Measurements from ENCODE around the gene RAB3IL1.
"Not testable (repeated sequence)": the region's sequence is repeated elsewhere in the genome, so short reads cannot be mapped to it uniquely, and the experiment has no call there.

The RAB3IL1 gene

GRCh38 chr11:61917334-61918109 is at the start of gene RAB3IL1:
Gene RAB3IL1, minus strand, starts transcription at chr11:61917566. Its CDS starts 199 bp downstream, at chr11:61917367.
- H3K27me3 ChIP-seq (replicated peaks) = peaks cover 21% of the 10 kb centered on the region
- no peak within 1 kb of the TSS for H3K27ac ChIP-seq
- no peak for DNase-seq
- H3K36me3 ChIP-seq (replicated peaks) = no peaks in the 10 kb centered on the region
- peak within 1 kb of the TSS; percentile 45 for H3K4me3 ChIP-seq (ENCODE audit: low read depth, low read length)
- TF ChIP-seq, protein P1, sequence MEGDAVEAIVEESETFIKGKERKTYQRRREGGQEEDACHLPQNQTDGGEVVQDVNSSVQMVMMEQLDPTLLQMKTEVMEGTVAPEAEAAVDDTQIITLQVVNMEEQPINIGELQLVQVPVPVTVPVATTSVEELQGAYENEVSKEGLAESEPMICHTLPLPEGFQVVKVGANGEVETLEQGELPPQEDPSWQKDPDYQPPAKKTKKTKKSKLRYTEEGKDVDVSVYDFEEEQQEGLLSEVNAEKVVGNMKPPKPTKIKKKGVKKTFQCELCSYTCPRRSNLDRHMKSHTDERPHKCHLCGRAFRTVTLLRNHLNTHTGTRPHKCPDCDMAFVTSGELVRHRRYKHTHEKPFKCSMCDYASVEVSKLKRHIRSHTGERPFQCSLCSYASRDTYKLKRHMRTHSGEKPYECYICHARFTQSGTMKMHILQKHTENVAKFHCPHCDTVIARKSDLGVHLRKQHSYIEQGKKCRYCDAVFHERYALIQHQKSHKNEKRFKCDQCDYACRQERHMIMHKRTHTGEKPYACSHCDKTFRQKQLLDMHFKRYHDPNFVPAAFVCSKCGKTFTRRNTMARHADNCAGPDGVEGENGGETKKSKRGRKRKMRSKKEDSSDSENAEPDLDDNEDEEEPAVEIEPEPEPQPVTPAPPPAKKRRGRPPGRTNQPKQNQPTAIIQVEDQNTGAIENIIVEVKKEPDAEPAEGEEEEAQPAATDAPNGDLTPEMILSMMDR (IDR thresholded peaks at IDR 0.05; ENCODE audit: low read depth, low read length, missing control alignments) = no peak
- in situ Hi-C loops (cut with HindIII; ENCODE audit: low pct_ligation_motif_present, low sequenced_read_pairs) = loop anchor here (25.0 kb wide), 1 partner anchor 195 kb away; the partner anchor contains the start of gene INCENP

- in situ Hi-C loops (cut with HindIII; ENCODE audit: low pct_ligation_motif_present, low sequenced_read_pairs) = no loop called here
- H3K36me3 ChIP-seq (replicated peaks) = peaks cover 22% of the 10 kb centered on the region
- H3K27ac ChIP-seq = peak overlapping the region; percentile 76
- H3K4me3 ChIP-seq (ENCODE audit: low read depth, low read length) = peak overlapping the region; percentile 83
- TF ChIP-seq, protein P1 (IDR thresholded peaks at IDR 0.05; ENCODE audit: low read depth, low read length, missing control alignments) = no peak
- peak; percentile 14 for DNase-seq
- H3K27me3 ChIP-seq (replicated peaks) = no peaks in the 10 kb centered on the region
Observed at GRCh38 chr11:61966734-61967115, 49.4 kb upstream of the RAB3IL1 start.

GRCh38 chr11:61964666-61965271 is 47.4 kb upstream of the RAB3IL1 start:
- in situ Hi-C loops (cut with HindIII; ENCODE audit: low pct_ligation_motif_present, low sequenced_read_pairs); H3K27me3 ChIP-seq (replicated peaks); H3K27ac ChIP-seq; DNase-seq: not testable (repeated sequence)
- Histone ChIP-seq H3K36me3 (replicated peaks) (peaks cover 22% of the 10 kb centered on the region), H3K4me3 (ENCODE audit: low read depth, low read length) (peak overlapping the region; percentile 83)

DNA sequence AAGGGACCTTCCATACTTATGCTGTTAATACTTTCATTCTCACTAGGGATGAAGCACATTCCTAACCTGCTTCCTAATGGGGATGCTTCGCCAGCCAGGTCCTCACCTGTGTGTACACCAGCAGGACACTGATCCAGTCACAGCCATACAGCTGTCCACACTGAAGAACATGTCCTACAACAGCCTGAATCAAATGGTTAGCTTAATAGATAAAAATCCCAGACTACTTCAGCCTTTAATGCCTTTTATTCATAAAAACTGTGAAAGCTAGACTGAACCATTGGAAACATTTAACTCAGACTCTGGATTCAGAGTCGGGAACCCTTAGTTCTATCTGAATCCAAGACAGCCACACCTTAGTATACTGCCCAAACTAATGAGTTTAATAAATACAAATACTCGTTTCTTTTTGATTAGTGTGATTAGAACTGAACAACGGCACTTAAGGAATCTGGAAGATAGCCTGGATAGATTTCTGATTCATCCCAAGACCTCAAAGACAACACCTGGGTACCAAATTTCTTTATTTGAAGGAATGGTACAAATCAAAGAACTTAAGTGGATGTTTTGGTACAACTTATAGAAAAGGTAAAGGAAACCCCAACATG is 46.8 kb upstream of the RAB3IL1 start:
- in situ Hi-C loops (cut with HindIII; ENCODE audit: low pct_ligation_motif_present, low sequenced_read_pairs) = no loop called here
- TF ChIP-seq, protein P1 (IDR thresholded peaks at IDR 0.05; ENCODE audit: low read depth, low read length, missing control alignments) = no peak
- Histone ChIP-seq H3K27me3 (replicated peaks) (no peaks in the 10 kb centered on the region), H3K4me3 (ENCODE audit: low read depth, low read length) (peak overlapping the region; percentile 83), H3K36me3 (replicated peaks) (peaks cover 22% of the 10 kb centered on the region), H3K27ac (no peak overlapping the region)
- no peak for DNase-seq

DNA sequence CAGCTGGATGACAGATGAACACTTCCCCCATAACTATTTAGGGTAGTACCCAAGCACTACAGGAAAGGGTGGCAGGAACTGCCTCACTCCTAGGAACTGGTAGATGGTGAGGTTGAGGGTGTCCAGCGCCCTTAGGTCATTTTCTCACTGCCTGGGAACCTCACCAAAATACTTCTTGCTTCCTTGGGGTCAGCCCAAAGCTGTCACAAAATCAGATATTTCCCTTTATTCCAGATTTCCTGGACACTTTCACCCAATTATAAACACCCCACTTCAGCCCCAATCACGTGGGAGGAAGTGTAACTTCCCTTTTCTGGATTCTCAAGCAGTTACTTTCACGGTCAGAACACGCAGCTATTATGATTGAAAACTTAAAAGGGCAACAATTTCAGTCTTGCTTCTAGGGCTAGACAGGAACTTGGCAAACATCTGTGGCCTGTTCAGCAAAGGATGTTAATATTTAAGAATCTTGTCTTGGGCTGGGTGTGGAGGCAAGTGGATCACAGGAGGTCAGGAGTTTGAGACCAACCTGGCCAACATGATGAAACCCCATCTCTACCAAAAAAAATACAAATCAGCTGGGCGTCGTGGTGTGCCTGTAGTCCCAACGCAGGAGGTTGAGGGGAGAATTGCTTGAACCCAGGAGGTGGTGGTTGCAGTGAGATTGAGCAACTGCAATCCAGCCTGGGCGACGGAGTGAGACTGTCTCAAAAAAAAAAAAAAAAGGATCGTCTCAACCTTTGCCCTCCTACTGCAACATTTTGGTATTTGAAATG is 46.1 kb upstream of the RAB3IL1 start:
- no peak for DNase-seq
- peaks cover 22% of the 10 kb centered on the region for H3K36me3 ChIP-seq (replicated peaks)
- H3K27ac ChIP-seq = no peak overlapping the region
- TF ChIP-seq, protein P1 (IDR thresholded peaks at IDR 0.05; ENCODE audit: low read depth, low read length, missing control alignments) = no peak
- in situ Hi-C loops (cut with HindIII; ENCODE audit: low pct_ligation_motif_present, low sequenced_read_pairs) = no loop called here
- no peak overlapping the region for H3K4me3 ChIP-seq (ENCODE audit: low read depth, low read length)
- no peaks in the 10 kb centered on the region for H3K27me3 ChIP-seq (replicated peaks)

GRCh38 chr11:61963016-61963281 is 45.6 kb upstream of the RAB3IL1 start:
- in situ Hi-C loops (cut with HindIII; ENCODE audit: low pct_ligation_motif_present, low sequenced_read_pairs) = no loop called here

More at GRCh38 chr11:61963016-61963281, 45.6 kb upstream of the RAB3IL1 start:
- H3K4me3 ChIP-seq (ENCODE audit: low read depth, low read length) = no peak overlapping the region
- peaks cover 22% of the 10 kb centered on the region for H3K36me3 ChIP-seq (replicated peaks)
- DNase-seq = no peak
- TF ChIP-seq, protein P1 (IDR thresholded peaks at IDR 0.05; ENCODE audit: low read depth, low read length, missing control alignments) = no peak
- H3K27me3 ChIP-seq (replicated peaks) = no peaks in the 10 kb centered on the region
- no peak overlapping the region for H3K27ac ChIP-seq
